Panc1 (cell line): ENCODE results near the gene LDB3.

ENCODE experiments used
- POLR2AphosphoS5 ChIP-seq: IDR thresholded peaks from 2 replicates; pipeline ENCODE4 v1.6.1; 2012; ENCODE audit warnings: mild to moderate bottlenecking, low read depth, low read length, moderate library complexity
- REST ChIP-seq, 2 experiments: IDR thresholded peaks; 2 replicates each; pipeline ENCODE4 v1.6.1; 2011 to 2012; ENCODE audit warnings: low read depth in 2 of 2, control low read depth in 1 of 2, low read length in 1 of 2, mild to moderate bottlenecking in 1 of 2, moderate library complexity in 1 of 2; ENCODE audit not compliant: insufficient read depth in 1 of 2
- SIN3A ChIP-seq: IDR thresholded peaks from 2 replicates; pipeline ENCODE4 v1.6.1; 2012; ENCODE audit warnings: low read depth, mild to moderate bottlenecking, low read length, moderate library complexity, borderline replicate concordance; ENCODE audit not compliant: insufficient read depth
- TCF7L2 ChIP-seq: IDR thresholded peaks from 2 replicates; pipeline ENCODE4 v1.6.1; 2011; ENCODE audit warnings: mild to moderate bottlenecking, low read depth, low read length, inconsistent platforms
- TF ChIP-seq, protein P1 (sequence below): fragments of 450-650 bp; IDR thresholded peaks from 2 replicates; pipeline ENCODE4 v1.5.1; 2017; ENCODE audit warnings: mild to moderate bottlenecking

- TF ChIP-seq, protein P1, sequence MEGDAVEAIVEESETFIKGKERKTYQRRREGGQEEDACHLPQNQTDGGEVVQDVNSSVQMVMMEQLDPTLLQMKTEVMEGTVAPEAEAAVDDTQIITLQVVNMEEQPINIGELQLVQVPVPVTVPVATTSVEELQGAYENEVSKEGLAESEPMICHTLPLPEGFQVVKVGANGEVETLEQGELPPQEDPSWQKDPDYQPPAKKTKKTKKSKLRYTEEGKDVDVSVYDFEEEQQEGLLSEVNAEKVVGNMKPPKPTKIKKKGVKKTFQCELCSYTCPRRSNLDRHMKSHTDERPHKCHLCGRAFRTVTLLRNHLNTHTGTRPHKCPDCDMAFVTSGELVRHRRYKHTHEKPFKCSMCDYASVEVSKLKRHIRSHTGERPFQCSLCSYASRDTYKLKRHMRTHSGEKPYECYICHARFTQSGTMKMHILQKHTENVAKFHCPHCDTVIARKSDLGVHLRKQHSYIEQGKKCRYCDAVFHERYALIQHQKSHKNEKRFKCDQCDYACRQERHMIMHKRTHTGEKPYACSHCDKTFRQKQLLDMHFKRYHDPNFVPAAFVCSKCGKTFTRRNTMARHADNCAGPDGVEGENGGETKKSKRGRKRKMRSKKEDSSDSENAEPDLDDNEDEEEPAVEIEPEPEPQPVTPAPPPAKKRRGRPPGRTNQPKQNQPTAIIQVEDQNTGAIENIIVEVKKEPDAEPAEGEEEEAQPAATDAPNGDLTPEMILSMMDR, result no peak
- TF ChIP-seq POLR2AphosphoS5, result no peak
- TF ChIP-seq SIN3A, result no peak
- no peak for TF ChIP-seq REST (IDR thresholded peaks at IDR 0.05; ENCODE audit: insufficient read depth in 1 of 2, low read depth in 2 of 2, low read length in 1 of 2)
- TF ChIP-seq TCF7L2, result no peak
Measured at GRCh38 chr10:86642021-86642420, 26.3 kb upstream of the LDB3 start.
